Left lung (tissue), 10 donors: ENCODE measurements around the gene RAB8B. TPM values are rescaled to one million over a fixed set of nuclear protein-coding genes. Genes with fewer than 3 reads are reported as not detected.

Experiments
- ATAC-seq: fragments of 200-7000 bp; cut with Tn5 transposase; one replicate; pipeline ENCODE4 v1.9.1; 2020; ENCODE audit warnings: moderate library complexity
- DNase-seq, 4 donors: peaks; one replicate each; pipeline ENCODE4 v3.0.0-alpha.2; 2013 to 2020
- H3K27ac ChIP-seq, 2 donors: fragments of 200-600 bp; sonication (generic) in 1 of 2; one replicate each; pipeline versions ENCODE4 v1.5.0 to v1.8.0; 2020 to 2021
- H3K27me3 ChIP-seq, 2 donors: fragments of 200-600 bp; sonication (generic) in 1 of 2; one replicate each; pipeline versions ENCODE4 v1.5.0 to v1.8.0; 2020 to 2021
- H3K36me3 ChIP-seq, 2 donors: fragments of 200-600 bp; sonication (generic) in 1 of 2; one replicate each; pipeline versions ENCODE4 v1.5.0 to v1.8.0; 2020 to 2021
- H3K4me1 ChIP-seq, 2 donors: fragments of 200-600 bp; one replicate each; pipeline ENCODE4 v1.8.0; 2021
- H3K4me3 ChIP-seq, 2 donors: fragments of 200-600 bp; sonication (generic) in 1 of 2; one replicate each; pipeline versions ENCODE4 v1.5.0 to v1.8.0; 2020 to 2021; ENCODE audit warnings: mild to moderate bottlenecking in 1 of 2
- H3K9me3 ChIP-seq, 2 donors: fragments of 200-600 bp; sonication (generic) in 1 of 2; one replicate each; pipeline versions ENCODE4 v1.5.0 to v1.8.0; 2020 to 2021
- intact Hi-C, 2 donors: fragments of 100-400 bp; cut with DNase I; formaldehyde crosslinking; loops; one replicate each; pipeline versions ENCODE4 v1.11.2 to v1.14.2; 2022
- polyA plus RNA-seq, 6 donors: library from polyadenylated mRNA; unstranded; fragments of 120-200 nt; gene quantifications; one replicate each; pipeline ENCODE4 v1.2.1, GENCODE V29; 2013; ENCODE audit not compliant: insufficient read length in 6 of 6
- total RNA-seq, 2 donors: library from RNA; stranded (reverse); fragmentation: NEBNext Ultra II Directional; extraction: Animal tissue kit (Norgen Biotek cat#: 25700); gene quantifications; one replicate each; pipeline ENCODE4 v1.2.1, GENCODE V29; 2021
- TF ChIP-seq, protein P1 (sequence below), 2 donors: fragments of 200-600 bp; sonication (generic) in 1 of 2; IDR thresholded peaks; one replicate each; pipeline versions ENCODE4 v1.5.0 to v1.8.0; 2021; ENCODE audit warnings: antibody characterized with exemption in 2 of 2
- donor health status: DM: no; HTN: yes; CAD: no.
- donor health status: DM: no; HTN: no; CAD: no.

RAB8B gene
- total and polyA plus RNA-seq, 8 donors = 45.1 to 62.2 (median 57.0) TPM

- Histone ChIP-seq H3K27ac (peak overlapping the region in 1 of 2 donors; percentile 20), H3K36me3 (no peaks in the 10 kb centered on the region), H3K27me3 (no peaks in the 10 kb centered on the region), H3K4me3 (no peak overlapping the region), H3K4me1 (peaks cover 13 to 94% of the 10 kb centered on the region in 2 donors), H3K9me3 (no peaks in the 10 kb centered on the region)
- intact Hi-C loops = no loop called here
- DNase-seq = no peak
- TF ChIP-seq, protein P1, sequence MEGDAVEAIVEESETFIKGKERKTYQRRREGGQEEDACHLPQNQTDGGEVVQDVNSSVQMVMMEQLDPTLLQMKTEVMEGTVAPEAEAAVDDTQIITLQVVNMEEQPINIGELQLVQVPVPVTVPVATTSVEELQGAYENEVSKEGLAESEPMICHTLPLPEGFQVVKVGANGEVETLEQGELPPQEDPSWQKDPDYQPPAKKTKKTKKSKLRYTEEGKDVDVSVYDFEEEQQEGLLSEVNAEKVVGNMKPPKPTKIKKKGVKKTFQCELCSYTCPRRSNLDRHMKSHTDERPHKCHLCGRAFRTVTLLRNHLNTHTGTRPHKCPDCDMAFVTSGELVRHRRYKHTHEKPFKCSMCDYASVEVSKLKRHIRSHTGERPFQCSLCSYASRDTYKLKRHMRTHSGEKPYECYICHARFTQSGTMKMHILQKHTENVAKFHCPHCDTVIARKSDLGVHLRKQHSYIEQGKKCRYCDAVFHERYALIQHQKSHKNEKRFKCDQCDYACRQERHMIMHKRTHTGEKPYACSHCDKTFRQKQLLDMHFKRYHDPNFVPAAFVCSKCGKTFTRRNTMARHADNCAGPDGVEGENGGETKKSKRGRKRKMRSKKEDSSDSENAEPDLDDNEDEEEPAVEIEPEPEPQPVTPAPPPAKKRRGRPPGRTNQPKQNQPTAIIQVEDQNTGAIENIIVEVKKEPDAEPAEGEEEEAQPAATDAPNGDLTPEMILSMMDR (IDR thresholded peaks at IDR 0.05) = no peak
- ATAC-seq = no peak
Observed at GRCh38 chr15:63227689-63228088, 38.3 kb downstream of the RAB8B start.

DNA sequence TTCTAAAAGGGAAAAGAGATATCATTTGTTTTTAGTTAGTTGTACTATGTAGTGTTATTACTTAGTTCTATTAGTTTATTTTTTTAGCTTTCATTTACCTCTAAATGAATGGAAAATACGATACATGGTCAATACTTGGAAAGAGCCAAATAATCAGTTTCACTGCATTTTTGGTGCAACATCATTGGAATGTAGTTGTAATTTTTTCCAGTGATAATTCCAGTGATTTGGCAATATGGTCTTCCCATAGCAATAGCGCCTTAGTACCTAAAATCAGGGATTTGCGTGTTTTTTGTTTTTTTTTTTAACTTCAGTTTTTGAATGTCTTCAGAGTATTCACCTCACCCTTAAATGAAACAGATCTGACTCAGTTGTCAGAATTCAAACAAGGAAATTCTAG, 41.8 kb downstream of the RAB8B start:
- H3K4me3 ChIP-seq = no peak overlapping the region
- TF ChIP-seq, protein P1 (IDR thresholded peaks at IDR 0.05) = no peak
- H3K27ac ChIP-seq = peak overlapping the region; percentile 80
- ATAC-seq = no peak
- no peak for DNase-seq
- no peaks in the 10 kb centered on the region for H3K36me3 ChIP-seq
- no peaks in the 10 kb centered on the region for H3K27me3 ChIP-seq
- H3K4me1 ChIP-seq = peaks cover 38 to 91% of the 10 kb centered on the region in 2 donors
- intact Hi-C loops = no loop called here
- no peaks in the 10 kb centered on the region for H3K9me3 ChIP-seq

DNA sequence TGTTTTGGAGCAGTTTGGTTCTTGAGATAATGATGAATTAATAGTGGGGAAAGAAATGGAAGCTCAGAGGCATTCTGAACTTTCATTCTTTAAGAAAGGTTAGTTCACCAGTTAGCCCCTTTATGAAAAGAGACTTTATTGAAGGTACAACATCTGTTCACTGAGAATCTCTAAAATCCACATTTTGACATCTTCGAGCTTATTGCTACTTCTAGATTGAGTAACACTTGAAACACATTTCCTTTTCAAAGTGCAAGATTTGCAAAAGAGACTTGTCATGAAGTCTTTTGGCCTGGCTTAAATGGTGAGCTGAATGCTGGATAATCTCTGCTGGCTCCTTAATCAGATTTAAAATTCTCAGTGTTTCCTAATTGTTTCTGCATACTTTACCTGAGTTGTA, 42.3 kb downstream of the RAB8B start:
- TF ChIP-seq, protein P1 (IDR thresholded peaks at IDR 0.05) = no peak
- intact Hi-C loops = no loop called here
- Histone ChIP-seq H3K27ac (peak overlapping the region; percentile 80), H3K9me3 (no peaks in the 10 kb centered on the region), H3K27me3 (no peaks in the 10 kb centered on the region), H3K4me3 (no peak overlapping the region), H3K36me3 (no peaks in the 10 kb centered on the region), H3K4me1 (peaks cover 38 to 91% of the 10 kb centered on the region in 2 donors)
- DNase-seq (peak in 1 of 4 donors; percentile 49), ATAC-seq (no peak)

DNA sequence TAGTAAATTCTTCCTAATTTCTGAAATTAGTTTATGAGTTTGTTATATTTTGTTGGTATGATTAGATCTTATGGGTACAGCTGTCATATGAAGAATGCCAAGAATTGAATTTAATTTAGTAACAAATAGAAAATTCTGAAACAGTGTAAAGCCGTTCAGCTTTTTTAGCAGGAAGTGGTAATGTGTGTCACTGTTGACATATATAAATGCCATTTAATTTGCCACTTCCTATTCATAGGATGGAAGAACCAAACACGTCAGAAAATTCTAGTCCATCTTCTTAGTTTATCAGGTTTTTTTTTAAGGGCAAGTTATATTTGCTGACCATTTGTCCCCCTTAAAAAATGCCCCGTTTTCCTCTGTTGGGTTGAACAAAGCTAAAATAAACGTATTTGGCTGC, 43.0 kb downstream of the RAB8B start:
- no peaks in the 10 kb centered on the region for H3K9me3 ChIP-seq
- peak overlapping the region; percentile 80 for H3K27ac ChIP-seq

DNA sequence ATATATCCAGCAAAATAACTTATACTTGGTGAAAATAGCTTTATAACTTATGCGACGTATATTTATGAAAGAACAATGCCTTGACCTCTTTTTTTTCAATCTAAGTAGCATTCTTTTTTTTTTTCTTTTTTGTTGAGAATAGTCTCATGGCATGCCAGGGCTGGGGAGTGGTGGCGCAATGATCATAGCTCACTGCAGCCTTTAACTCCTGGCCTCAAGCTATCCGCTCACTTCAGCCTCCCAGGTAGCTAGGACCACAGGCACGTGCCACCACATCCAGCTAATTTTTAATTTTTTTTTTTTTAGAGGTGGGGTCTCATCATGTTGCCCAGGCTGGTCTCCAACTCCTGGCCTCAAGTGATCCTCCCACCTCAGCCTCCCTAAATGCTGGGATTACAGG, 43.5 kb downstream of the RAB8B start:
- no peaks in the 10 kb centered on the region for H3K36me3 ChIP-seq
- H3K9me3 ChIP-seq = no peaks in the 10 kb centered on the region
- peak in 1 of 4 donors; percentile 39 for DNase-seq
- no peaks in the 10 kb centered on the region for H3K27me3 ChIP-seq
- intact Hi-C loops = no loop called here
- TF ChIP-seq, protein P1 (IDR thresholded peaks at IDR 0.05) = no peak
- peaks cover 38 to 92% of the 10 kb centered on the region in 2 donors for H3K4me1 ChIP-seq
- H3K4me3 ChIP-seq = no peak overlapping the region
- peak overlapping the region; percentile 80 for H3K27ac ChIP-seq
- ATAC-seq = no peak

More for the DNA sequence above, 43.0 kb downstream of the RAB8B start:
- DNase-seq (no peak), ATAC-seq (no peak)
- Histone ChIP-seq H3K27me3 (no peaks in the 10 kb centered on the region), H3K4me3 (no peak overlapping the region), H3K36me3 (no peaks in the 10 kb centered on the region), H3K4me1 (peaks cover 38 to 92% of the 10 kb centered on the region in 2 donors)
- TF ChIP-seq, protein P1 (IDR thresholded peaks at IDR 0.05) = no peak
- intact Hi-C loops = no loop called here
